ENCODE measurements around the gene LYVE1. TPM values are rescaled to one million over a fixed set of nuclear protein-coding genes. Genes with fewer than 3 reads are reported as not detected.

The LYVE1 gene
- polyA plus RNA-seq, 1 of the 3 experiments (the other 2 are of a cell fraction): not detected

GRCh38 chr11:10581481-10582019 lies 13.1 kb upstream of the LYVE1 start:
- Histone ChIP-seq H3K9me2 (no peaks in the 10 kb centered on the region), H3F3A (replicated peaks; ENCODE audit: insufficient read depth) (no peaks in the 10 kb centered on the region), H3K79me2 (ENCODE audit: insufficient read depth) (no peaks in the 10 kb centered on the region), H3K36me3 (replicated peaks in 1 of 2; ENCODE audit: control insufficient read depth in 1 of 2, insufficient read depth in 2 of 2, low read length in 1 of 2) (no peaks in the 10 kb centered on the region), H3K4me1 (ENCODE audit: control insufficient read depth in 1 of 2, insufficient read depth in 2 of 2, low read depth in 1 of 2, low read length in 1 of 2) (peaks cover under 1 to 7% of the 10 kb centered on the region in 2 experiments; a peak in 3 of 4 replicates), H3K4me3 (ENCODE audit: low read depth in 2 of 2, low read length in 1 of 2) (no peak overlapping the region), H3K27me3 (ENCODE audit: insufficient read depth) (no peaks in the 10 kb centered on the region), H3K27ac (ENCODE audit: low read depth in 2 of 2, low read length in 1 of 2) (no peak overlapping the region), H3K4me2 (no peak overlapping the region), H2AFZ (ENCODE audit: low read depth) (no peak overlapping the region), H4K20me1 (ENCODE audit: insufficient read depth) (no peaks in the 10 kb centered on the region), H3K9ac (no peak overlapping the region), H3K9me3 (no peaks in the 10 kb centered on the region)
- ChIA-PET CTCF (interaction anchor here (1.6 kb wide), 1 partner anchor 40 kb away, joined by 6 read pairs; the partner anchor contains the start of gene RNF141), POLR2A (no interaction called here)
- no peak for DNase-seq
- TF ChIP-seq RFX5 (IDR thresholded peaks at IDR 0.05; ENCODE audit: low read length) (no peak), FOXM1 (IDR thresholded peaks at IDR 0.05; ENCODE audit: low read depth) (no peak), EZH2phosphoT487 (IDR thresholded peaks at IDR 0.05; ENCODE audit: borderline replicate concordance, low read depth) (no peak), JUND (IDR thresholded peaks at IDR 0.05) (no peak), SMC3 (IDR thresholded peaks at IDR 0.05; ENCODE audit: low read depth, low read length) (no peak), TCF12 (IDR thresholded peaks at IDR 0.05) (no peak), RAD21 (IDR thresholded peaks at IDR 0.05; ENCODE audit: low read length) (no peak), CHD2 (IDR thresholded peaks at IDR 0.05; ENCODE audit: low read length, partially characterized antibody) (no peak), SIN3A (IDR thresholded peaks at IDR 0.05; ENCODE audit: borderline replicate concordance, low read depth, low read length) (no peak), FOXJ3 (CRISPR knock-in tag; IDR thresholded peaks at IDR 0.05) (no peak), NRF1 (IDR thresholded peaks at IDR 0.05; ENCODE audit: low read depth, low read length) (no peak)
- TF ChIP-seq, protein P1, sequence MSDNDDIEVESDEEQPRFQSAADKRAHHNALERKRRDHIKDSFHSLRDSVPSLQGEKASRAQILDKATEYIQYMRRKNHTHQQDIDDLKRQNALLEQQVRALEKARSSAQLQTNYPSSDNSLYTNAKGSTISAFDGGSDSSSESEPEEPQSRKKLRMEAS (IDR thresholded peaks at IDR 0.05; ENCODE audit: low read depth): no peak
- TF ChIP-seq, protein P2, sequence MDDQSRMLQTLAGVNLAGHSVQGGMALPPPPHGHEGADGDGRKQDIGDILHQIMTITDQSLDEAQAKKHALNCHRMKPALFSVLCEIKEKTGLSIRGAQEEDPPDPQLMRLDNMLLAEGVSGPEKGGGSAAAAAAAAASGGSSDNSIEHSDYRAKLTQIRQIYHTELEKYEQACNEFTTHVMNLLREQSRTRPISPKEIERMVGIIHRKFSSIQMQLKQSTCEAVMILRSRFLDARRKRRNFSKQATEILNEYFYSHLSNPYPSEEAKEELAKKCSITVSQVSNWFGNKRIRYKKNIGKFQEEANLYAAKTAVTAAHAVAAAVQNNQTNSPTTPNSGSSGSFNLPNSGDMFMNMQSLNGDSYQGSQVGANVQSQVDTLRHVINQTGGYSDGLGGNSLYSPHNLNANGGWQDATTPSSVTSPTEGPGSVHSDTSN (IDR thresholded peaks at IDR 0.05): no peak
- 54% methylated on average over 4 of the region's 4 CpGs for WGBS (ENCODE audit: low lambda C conversion rate)

GRCh38 chr11:10580623-10581022 lies 12.2 kb upstream of the LYVE1 start:
- CTCF ChIA-PET: interaction anchor here (1.6 kb wide), 1 partner anchor 39 kb away, joined by 6 read pairs; the partner anchor contains the start of gene RNF141
- 57% methylated on average over 4 of the region's 4 CpGs for WGBS (ENCODE audit: low lambda C conversion rate)
- Histone ChIP-seq H3K9me2 (no peaks in the 10 kb centered on the region), H2AFZ (ENCODE audit: low read depth) (no peak overlapping the region), H3K79me2 (ENCODE audit: insufficient read depth) (no peaks in the 10 kb centered on the region), H3K4me1 (ENCODE audit: control insufficient read depth in 1 of 2, insufficient read depth in 2 of 2, low read depth in 1 of 2, low read length in 1 of 2) (peaks cover 0 to 7% of the 10 kb centered on the region in 2 experiments; a peak in 2 of 4 replicates), H3K27ac (ENCODE audit: low read depth in 2 of 2, low read length in 1 of 2) (no peak overlapping the region), H3K36me3 (replicated peaks in 1 of 2; ENCODE audit: control insufficient read depth in 1 of 2, insufficient read depth in 2 of 2, low read length in 1 of 2) (no peaks in the 10 kb centered on the region), H4K20me1 (ENCODE audit: insufficient read depth) (no peaks in the 10 kb centered on the region), H3K9me3 (no peaks in the 10 kb centered on the region), H3K4me3 (ENCODE audit: low read depth in 2 of 2, low read length in 1 of 2) (no peak overlapping the region), H3K9ac (no peak overlapping the region), H3F3A (replicated peaks; ENCODE audit: insufficient read depth) (no peaks in the 10 kb centered on the region), H3K4me2 (no peak overlapping the region), H3K27me3 (ENCODE audit: insufficient read depth) (no peaks in the 10 kb centered on the region)
- POLR2A ChIA-PET: no interaction called here
- no peak for DNase-seq
- TF ChIP-seq FOXM1 (IDR thresholded peaks at IDR 0.05; ENCODE audit: low read depth) (no peak), MXI1 (IDR thresholded peaks at IDR 0.05; ENCODE audit: low read depth, low read length) (no peak), RCOR1 (IDR thresholded peaks at IDR 0.05; ENCODE audit: low read length) (no peak), RXRA (IDR thresholded peaks at IDR 0.05; ENCODE audit: borderline replicate concordance, low read depth) (no peak), FOXJ3 (CRISPR knock-in tag; IDR thresholded peaks at IDR 0.05) (no peak), SMC3 (IDR thresholded peaks at IDR 0.05; ENCODE audit: low read depth, low read length) (no peak), POLR2AphosphoS5 (IDR thresholded peaks at IDR 0.05; ENCODE audit: low read depth, low read length) (no peak), ELF1 (IDR thresholded peaks at IDR 0.05) (no peak), CTCF (IDR thresholded peaks at IDR 0.05) (no peak)
- TF ChIP-seq, protein P1 (IDR thresholded peaks at IDR 0.05; ENCODE audit: low read depth): no peak
- TF ChIP-seq, protein P3, sequence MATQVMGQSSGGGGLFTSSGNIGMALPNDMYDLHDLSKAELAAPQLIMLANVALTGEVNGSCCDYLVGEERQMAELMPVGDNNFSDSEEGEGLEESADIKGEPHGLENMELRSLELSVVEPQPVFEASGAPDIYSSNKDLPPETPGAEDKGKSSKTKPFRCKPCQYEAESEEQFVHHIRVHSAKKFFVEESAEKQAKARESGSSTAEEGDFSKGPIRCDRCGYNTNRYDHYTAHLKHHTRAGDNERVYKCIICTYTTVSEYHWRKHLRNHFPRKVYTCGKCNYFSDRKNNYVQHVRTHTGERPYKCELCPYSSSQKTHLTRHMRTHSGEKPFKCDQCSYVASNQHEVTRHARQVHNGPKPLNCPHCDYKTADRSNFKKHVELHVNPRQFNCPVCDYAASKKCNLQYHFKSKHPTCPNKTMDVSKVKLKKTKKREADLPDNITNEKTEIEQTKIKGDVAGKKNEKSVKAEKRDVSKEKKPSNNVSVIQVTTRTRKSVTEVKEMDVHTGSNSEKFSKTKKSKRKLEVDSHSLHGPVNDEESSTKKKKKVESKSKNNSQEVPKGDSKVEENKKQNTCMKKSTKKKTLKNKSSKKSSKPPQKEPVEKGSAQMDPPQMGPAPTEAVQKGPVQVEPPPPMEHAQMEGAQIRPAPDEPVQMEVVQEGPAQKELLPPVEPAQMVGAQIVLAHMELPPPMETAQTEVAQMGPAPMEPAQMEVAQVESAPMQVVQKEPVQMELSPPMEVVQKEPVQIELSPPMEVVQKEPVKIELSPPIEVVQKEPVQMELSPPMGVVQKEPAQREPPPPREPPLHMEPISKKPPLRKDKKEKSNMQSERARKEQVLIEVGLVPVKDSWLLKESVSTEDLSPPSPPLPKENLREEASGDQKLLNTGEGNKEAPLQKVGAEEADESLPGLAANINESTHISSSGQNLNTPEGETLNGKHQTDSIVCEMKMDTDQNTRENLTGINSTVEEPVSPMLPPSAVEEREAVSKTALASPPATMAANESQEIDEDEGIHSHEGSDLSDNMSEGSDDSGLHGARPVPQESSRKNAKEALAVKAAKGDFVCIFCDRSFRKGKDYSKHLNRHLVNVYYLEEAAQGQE (IDR thresholded peaks at IDR 0.05; ENCODE audit: low read depth, low read length): no peak
- TF ChIP-seq, protein P2 (IDR thresholded peaks at IDR 0.05): no peak
